OCI-LY7 (cell line): ENCODE data around the gene SLC25A41. TPM values are rescaled to one million over a fixed set of nuclear protein-coding genes. Genes with fewer than 3 reads are reported as not detected.
"Not testable (repeated sequence)": the region's sequence is repeated elsewhere in the genome, so short reads cannot be mapped to it uniquely, and the experiment has no call there.

ENCODE experiments used
- BruUV-seq: library from RNA; stranded (reverse); fragments of 400-500 nt; replicated peaks from 2 replicates; lab custom pipeline; 2021; lab: Mats Ljungman, UMichigan
- CTCF ChIA-PET: fragments of 300-600 bp; sonication (Branson Sonifier 250); formaldehyde crosslinking; loops from one replicate; lab custom pipeline; 2022; ENCODE audit warnings: antibody characterized with exemption; ENCODE audit not compliant: unreplicated experiment; lab: Charles Lee
- POLR2A ChIA-PET: fragments of 300-600 bp; sonication (Branson Sonifier 250); formaldehyde crosslinking; loops from one replicate; lab custom pipeline; 2022; ENCODE audit warnings: antibody characterized with exemption; lab: Charles Lee
- DNase-seq: peaks from one replicate; pipeline ENCODE4 v3.0.0-alpha.2; 2015; ENCODE audit warnings: low spot score
- H2AFZ ChIP-seq: fragments of 200-600 bp; sonication (generic), shearing (Covaris generic); 2 replicates; pipeline ENCODE4 v1.6.1; 2014; ENCODE audit warnings: mild to moderate bottlenecking, antibody characterized with exemption, low read length, moderate library complexity
- H3K27ac ChIP-seq: fragments of 200-600 bp; sonication (generic); 2 replicates; pipeline ENCODE4 v1.5.1; 2014; ENCODE audit warnings: mixed run types, low read depth, mild to moderate bottlenecking, moderate library complexity, low read length, inconsistent platforms; ENCODE audit not compliant: poor library complexity, severe bottlenecking
- H3K36me3 ChIP-seq: fragments of 200-600 bp; sonication (generic); 2 replicates; pipeline ENCODE4 v1.6.1; 2014; ENCODE audit warnings: mild to moderate bottlenecking, antibody characterized with exemption, low read length, moderate library complexity, mixed read lengths; ENCODE audit not compliant: insufficient read depth
- H3K4me1 ChIP-seq: fragments of 200-600 bp; sonication (generic); 2 replicates; pipeline ENCODE4 v1.5.1; 2014; ENCODE audit warnings: mild to moderate bottlenecking, low read length; ENCODE audit not compliant: insufficient read depth, poor library complexity, severe bottlenecking
- H3K4me2 ChIP-seq: fragments of 200-600 bp; sonication (generic); 2 replicates; pipeline ENCODE4 v1.6.1; 2014; ENCODE audit warnings: mild to moderate bottlenecking, low read length
- H3K4me3 ChIP-seq: fragments of 200-600 bp; sonication (generic); 2 replicates; pipeline ENCODE4 v1.5.1; 2014; ENCODE audit warnings: mild to moderate bottlenecking, low read depth, low read length; ENCODE audit not compliant: poor library complexity, severe bottlenecking
- H3K79me2 ChIP-seq: fragments of 200-600 bp; sonication (generic); 2 replicates; pipeline ENCODE4 v1.6.1; 2016; ENCODE audit warnings: low read depth, mild to moderate bottlenecking, low read length, moderate library complexity, mixed read lengths; ENCODE audit not compliant: insufficient read depth
- H3K9me2 ChIP-seq: fragments of 200-600 bp; sonication (generic); 2 replicates; pipeline ENCODE4 v1.6.1; 2016; ENCODE audit warnings: mild to moderate bottlenecking, low read length, mixed read lengths; ENCODE audit not compliant: insufficient read depth
- H3K9me3 ChIP-seq: fragments of 200-600 bp; sonication (generic); 2 replicates; pipeline ENCODE4 v1.6.1; 2014; ENCODE audit warnings: mild to moderate bottlenecking, mixed run types, low read length, mixed read lengths
- H4K20me1 ChIP-seq: fragments of 200-600 bp; sonication (generic); 2 replicates; pipeline ENCODE4 v1.6.1; 2014; ENCODE audit warnings: mild to moderate bottlenecking, antibody characterized with exemption, low read length, moderate library complexity, mixed read lengths; ENCODE audit not compliant: insufficient read depth
- EZH2phosphoT487 ChIP-seq: fragments of 200-600 bp; sonication (generic); IDR thresholded peaks from 2 replicates; pipeline ENCODE4 v1.6.1; 2018; ENCODE audit warnings: low read depth, borderline replicate concordance, mild to moderate bottlenecking, mixed run types, antibody characterized with exemption, low read length, moderate library complexity, mixed read lengths
- intact Hi-C: fragments of 100-400 bp; cut with micrococcal nuclease; formaldehyde crosslinking; loops from one replicate; pipeline ENCODE4 v1.10.0; 2022; ENCODE audit not compliant: unreplicated experiment
- total RNA-seq, 2 experiments: library from RNA; depleted of rRNA in 1 of 2; stranded (reverse); fragments of >200 nt in 1 of 2; shearing (Covaris generic) in 1 of 2; gene quantifications; 2 replicates each; pipeline ENCODE4 v1.2.3, GENCODE V29; 2014 to 2022
- TF ChIP-seq, protein P1 (sequence below): fragments of 200-600 bp; sonication (generic); conservative IDR thresholded peaks from 2 replicates; pipeline ENCODE4 v1.5.1; 2014; ENCODE audit warnings: mild to moderate bottlenecking, antibody characterized with exemption, low read length, moderate library complexity, mixed read lengths

The SLC25A41 gene
- total RNA-seq, 2 experiments from 2014 or later = not detected

DNA sequence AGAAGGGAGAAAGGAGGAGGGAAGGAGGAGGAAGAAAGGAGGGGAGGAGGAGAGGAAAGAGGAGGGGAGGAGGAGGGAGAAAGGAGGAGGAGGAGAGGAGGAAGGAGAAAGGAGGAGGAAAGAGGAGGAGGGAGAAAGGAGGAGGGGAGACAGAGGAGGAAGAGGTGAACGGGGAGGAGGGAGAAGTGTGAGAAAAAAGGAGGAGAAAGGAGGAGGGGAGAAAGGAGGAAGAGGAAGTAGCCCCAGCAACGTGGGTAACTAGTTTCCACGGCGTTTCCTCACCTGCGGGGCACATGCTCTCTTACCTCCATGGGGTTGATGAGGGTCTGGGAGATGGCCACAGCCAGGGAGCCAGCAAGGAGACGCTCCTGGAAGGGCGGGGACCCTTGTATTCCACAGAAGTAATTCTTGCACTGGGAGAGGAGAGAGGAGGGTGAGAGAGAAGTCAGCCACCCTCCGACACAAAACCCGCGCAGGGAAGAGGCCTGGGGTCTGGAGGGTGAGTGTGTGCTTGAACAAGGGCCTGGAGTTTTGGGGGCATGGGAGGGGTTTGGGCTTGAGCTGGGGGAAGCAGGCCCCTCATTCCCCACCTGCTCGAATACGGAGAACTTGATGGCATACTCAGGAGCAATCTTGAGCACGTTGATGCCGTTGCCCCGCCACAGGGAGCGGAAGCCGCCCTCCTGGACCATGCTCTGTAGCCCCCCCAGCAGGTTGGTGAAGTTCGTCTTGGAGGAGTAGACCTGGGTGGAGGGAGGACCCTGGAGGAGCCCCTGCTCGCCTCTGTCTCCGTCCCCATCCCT lies 3.9 kb downstream of the SLC25A41 start:
- ChIA-PET POLR2A (interaction anchor here (0.6 kb wide), 1 partner anchor 75 kb away, joined by 5 read pairs; no protein-coding TSS in a partner anchor), CTCF (no interaction called here)
- no peak for TF ChIP-seq EZH2phosphoT487
- TF ChIP-seq, protein P1, sequence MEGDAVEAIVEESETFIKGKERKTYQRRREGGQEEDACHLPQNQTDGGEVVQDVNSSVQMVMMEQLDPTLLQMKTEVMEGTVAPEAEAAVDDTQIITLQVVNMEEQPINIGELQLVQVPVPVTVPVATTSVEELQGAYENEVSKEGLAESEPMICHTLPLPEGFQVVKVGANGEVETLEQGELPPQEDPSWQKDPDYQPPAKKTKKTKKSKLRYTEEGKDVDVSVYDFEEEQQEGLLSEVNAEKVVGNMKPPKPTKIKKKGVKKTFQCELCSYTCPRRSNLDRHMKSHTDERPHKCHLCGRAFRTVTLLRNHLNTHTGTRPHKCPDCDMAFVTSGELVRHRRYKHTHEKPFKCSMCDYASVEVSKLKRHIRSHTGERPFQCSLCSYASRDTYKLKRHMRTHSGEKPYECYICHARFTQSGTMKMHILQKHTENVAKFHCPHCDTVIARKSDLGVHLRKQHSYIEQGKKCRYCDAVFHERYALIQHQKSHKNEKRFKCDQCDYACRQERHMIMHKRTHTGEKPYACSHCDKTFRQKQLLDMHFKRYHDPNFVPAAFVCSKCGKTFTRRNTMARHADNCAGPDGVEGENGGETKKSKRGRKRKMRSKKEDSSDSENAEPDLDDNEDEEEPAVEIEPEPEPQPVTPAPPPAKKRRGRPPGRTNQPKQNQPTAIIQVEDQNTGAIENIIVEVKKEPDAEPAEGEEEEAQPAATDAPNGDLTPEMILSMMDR = 0 out of 2 replicates have a peak, but pooled peaks have one; percentile 13
- no peaks in the 10 kb centered on the region for H3K36me3 ChIP-seq
- no peak overlapping the region for H3K27ac ChIP-seq
- intact Hi-C loops = loop anchor here (10.0 kb wide), 1 partner anchor 265 kb away; no protein-coding TSS in a partner anchor
- no peak overlapping the region for H2AFZ ChIP-seq
- H3K4me2 ChIP-seq = no peak overlapping the region
- peak; percentile 25 for DNase-seq
- no peaks in the 10 kb centered on the region for H3K79me2 ChIP-seq
- no peaks in the 10 kb centered on the region for H3K9me3 ChIP-seq
- H3K9me2 ChIP-seq = no peaks in the 10 kb centered on the region
- H3K4me3 ChIP-seq = no peak overlapping the region
- H4K20me1 ChIP-seq = no peaks in the 10 kb centered on the region
- H3K4me1 ChIP-seq = peaks cover 12% of the 10 kb centered on the region
- BruUV-seq = no TSS peak

DNA sequence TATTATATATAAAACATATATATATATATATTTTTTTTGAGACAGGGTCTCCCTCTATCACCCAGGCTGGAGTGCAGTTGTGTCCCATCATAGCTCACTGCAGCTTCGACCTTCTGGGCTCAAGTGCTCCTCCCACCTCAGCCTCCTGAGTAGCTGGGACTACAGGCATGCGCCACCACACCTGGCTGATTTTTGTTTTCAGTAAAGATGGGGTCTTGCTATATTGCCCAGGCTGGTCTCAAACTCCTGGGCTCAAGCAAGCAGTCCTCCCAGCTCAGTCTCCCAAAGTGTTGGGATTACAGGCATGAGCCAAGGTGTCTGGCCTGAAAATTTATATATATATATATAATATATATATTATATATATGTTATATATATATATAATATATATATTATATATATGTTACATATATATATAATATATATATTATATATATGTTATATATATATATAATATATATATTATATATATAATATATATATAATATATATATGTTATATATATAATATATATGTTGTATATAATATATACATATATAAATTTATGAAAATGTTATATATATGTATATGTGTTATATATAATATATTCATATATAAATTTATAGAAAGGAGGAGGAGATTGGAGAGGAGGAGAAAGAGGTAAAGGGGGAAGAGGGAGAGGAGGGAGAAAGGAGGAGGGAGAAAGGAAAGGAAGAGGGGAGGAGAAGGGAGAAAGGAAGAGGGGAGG lies 4.7 kb downstream of the SLC25A41 start:
- BruUV-seq, POLR2A ChIA-PET: not testable (repeated sequence)

DNA sequence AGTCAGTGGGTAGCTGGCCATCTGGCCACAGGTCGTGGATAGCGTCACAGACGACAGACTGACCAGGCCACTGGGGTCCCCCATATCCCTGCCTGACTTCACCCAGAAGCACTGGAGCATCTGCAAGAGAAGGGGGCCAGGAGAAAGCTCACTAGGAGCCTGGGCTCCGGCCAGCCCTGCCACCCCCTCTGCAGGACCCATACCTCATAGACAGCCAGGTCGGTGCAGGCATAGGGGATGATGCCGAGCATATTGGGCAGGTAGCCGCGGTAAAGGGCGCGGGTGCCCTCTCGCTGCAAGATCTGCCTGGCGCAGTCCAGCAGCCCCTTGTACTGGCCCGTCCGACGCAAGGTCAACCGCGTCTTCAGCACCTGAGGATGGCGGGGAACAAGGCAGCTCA lies 6.4 kb downstream of the SLC25A41 start:
- no peak overlapping the region for H3K27ac ChIP-seq
- ChIA-PET CTCF (interaction anchor here (0.6 kb wide), 1 partner anchor 54 kb away, joined by 4 read pairs; no protein-coding TSS in a partner anchor), POLR2A (no interaction called here)
- H3K36me3 ChIP-seq = peaks cover 13% of the 10 kb centered on the region
- H3K4me3 ChIP-seq = no peak overlapping the region
- no peaks in the 10 kb centered on the region for H3K9me2 ChIP-seq
- H3K4me1 ChIP-seq = peaks cover 26% of the 10 kb centered on the region
- H3K79me2 ChIP-seq = peaks cover 20% of the 10 kb centered on the region
- intact Hi-C loops = loop anchor here (10.0 kb wide), 1 partner anchor 262 kb away; no protein-coding TSS in a partner anchor
- DNase-seq = no peak
- TF ChIP-seq, protein P1 = no peak
- no peak for TF ChIP-seq EZH2phosphoT487
- H2AFZ ChIP-seq = no peak overlapping the region
- no peak overlapping the region for H3K4me2 ChIP-seq
- no TSS peak for BruUV-seq
- peaks cover 18% of the 10 kb centered on the region for H4K20me1 ChIP-seq
- H3K9me3 ChIP-seq = no peaks in the 10 kb centered on the region

More for the DNA sequence above, 4.7 kb downstream of the SLC25A41 start:
- CTCF ChIA-PET, DNase-seq, H2AFZ ChIP-seq, H3K36me3 ChIP-seq, H3K79me2 ChIP-seq, H3K27ac ChIP-seq, H3K9me2 ChIP-seq, H3K4me2 ChIP-seq, H3K4me3 ChIP-seq, H4K20me1 ChIP-seq, H3K9me3 ChIP-seq: not testable (repeated sequence)
- peaks cover 12% of the 10 kb centered on the region for H3K4me1 ChIP-seq
- intact Hi-C loops = loop anchor here (10.0 kb wide), 1 partner anchor 264 kb away; no protein-coding TSS in a partner anchor
